ENCODE measurements around the gene KRTAP10-8.
"Not testable (repeated sequence)": the region's sequence is repeated elsewhere in the genome, so short reads cannot be mapped to it uniquely, and the experiment has no call there.

The KRTAP10-8 gene

DNA sequence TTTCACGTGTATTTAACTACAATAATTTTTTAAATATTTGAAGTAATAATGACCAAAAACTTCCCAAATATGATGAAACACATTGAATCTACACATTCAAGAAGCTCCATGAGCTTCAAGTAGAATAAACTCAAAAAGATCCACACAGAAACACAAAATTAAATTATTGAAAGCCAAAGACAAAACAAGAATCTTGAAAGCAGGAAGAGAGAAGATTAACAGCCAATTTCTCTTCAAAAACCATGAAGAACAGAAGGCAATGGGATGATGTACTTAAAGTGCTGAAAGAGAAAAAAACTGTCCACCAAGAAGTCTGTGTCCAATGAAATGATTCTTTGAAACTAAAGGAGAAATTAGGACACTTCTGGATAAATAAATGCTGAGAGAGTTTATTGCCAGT is 20.2 kb downstream of the KRTAP10-8 start:
- TF ChIP-seq, protein P1, sequence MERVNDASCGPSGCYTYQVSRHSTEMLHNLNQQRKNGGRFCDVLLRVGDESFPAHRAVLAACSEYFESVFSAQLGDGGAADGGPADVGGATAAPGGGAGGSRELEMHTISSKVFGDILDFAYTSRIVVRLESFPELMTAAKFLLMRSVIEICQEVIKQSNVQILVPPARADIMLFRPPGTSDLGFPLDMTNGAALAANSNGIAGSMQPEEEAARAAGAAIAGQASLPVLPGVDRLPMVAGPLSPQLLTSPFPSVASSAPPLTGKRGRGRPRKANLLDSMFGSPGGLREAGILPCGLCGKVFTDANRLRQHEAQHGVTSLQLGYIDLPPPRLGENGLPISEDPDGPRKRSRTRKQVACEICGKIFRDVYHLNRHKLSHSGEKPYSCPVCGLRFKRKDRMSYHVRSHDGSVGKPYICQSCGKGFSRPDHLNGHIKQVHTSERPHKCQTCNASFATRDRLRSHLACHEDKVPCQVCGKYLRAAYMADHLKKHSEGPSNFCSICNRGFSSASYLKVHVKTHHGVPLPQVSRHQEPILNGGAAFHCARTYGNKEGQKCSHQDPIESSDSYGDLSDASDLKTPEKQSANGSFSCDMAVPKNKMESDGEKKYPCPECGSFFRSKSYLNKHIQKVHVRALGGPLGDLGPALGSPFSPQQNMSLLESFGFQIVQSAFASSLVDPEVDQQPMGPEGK (CRISPR knock-in tag; IDR thresholded peaks at IDR 0.05; ENCODE audit: borderline replicate concordance), result no peak
- no peak for TF ChIP-seq GLIS3 (CRISPR knock-in tag; IDR thresholded peaks at IDR 0.05)
- no peak for TF ChIP-seq SNAI2 (CRISPR knock-in tag; IDR thresholded peaks at IDR 0.05)
- TF ChIP-seq CSRNP3 (CRISPR knock-in tag; IDR thresholded peaks at IDR 0.05), result no peak
- TF ChIP-seq RARB (CRISPR knock-in tag; IDR thresholded peaks at IDR 0.05), result no peak
- no peak for TF ChIP-seq TOX (CRISPR knock-in tag; IDR thresholded peaks at IDR 0.05; ENCODE audit: borderline replicate concordance)
- no peak for TF ChIP-seq ZC3H10 (CRISPR knock-in tag; IDR thresholded peaks at IDR 0.05)
- TF ChIP-seq ISL1 (CRISPR knock-in tag; IDR thresholded peaks at IDR 0.05), result no peak
- no peak for TF ChIP-seq ZNF8 (CRISPR knock-in tag; IDR thresholded peaks at IDR 0.05)
- TF ChIP-seq ZFP3 (CRISPR knock-in tag; IDR thresholded peaks at IDR 0.05), result no peak
- TF ChIP-seq CSDC2 (CRISPR knock-in tag; IDR thresholded peaks at IDR 0.05), result no peak
- TF ChIP-seq ARNTL (CRISPR knock-in tag; IDR thresholded peaks at IDR 0.05; ENCODE audit: borderline replicate concordance, low read depth), result no peak
- TF ChIP-seq, protein P2, sequence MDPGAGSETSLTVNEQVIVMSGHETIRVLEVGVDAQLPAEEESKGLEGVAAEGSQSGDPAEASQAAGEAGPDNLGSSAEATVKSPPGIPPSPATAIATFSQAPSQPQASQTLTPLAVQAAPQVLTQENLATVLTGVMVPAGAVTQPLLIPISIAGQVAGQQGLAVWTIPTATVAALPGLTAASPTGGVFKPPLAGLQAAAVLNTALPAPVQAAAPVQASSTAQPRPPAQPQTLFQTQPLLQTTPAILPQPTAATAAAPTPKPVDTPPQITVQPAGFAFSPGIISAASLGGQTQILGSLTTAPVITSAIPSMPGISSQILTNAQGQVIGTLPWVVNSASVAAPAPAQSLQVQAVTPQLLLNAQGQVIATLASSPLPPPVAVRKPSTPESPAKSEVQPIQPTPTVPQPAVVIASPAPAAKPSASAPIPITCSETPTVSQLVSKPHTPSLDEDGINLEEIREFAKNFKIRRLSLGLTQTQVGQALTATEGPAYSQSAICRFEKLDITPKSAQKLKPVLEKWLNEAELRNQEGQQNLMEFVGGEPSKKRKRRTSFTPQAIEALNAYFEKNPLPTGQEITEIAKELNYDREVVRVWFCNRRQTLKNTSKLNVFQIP (CRISPR knock-in tag; IDR thresholded peaks at IDR 0.05; ENCODE audit: borderline replicate concordance, low read depth), result no peak
- TF ChIP-seq OSR1 (CRISPR knock-in tag; IDR thresholded peaks at IDR 0.05), result no peak
- no peak for TF ChIP-seq CREB5 (CRISPR knock-in tag; IDR thresholded peaks at IDR 0.05; ENCODE audit: low read depth)
- TF ChIP-seq BACH2 (CRISPR knock-in tag; IDR thresholded peaks at IDR 0.05; ENCODE audit: borderline replicate concordance), result no peak
- ATAC-seq, result no peak

GRCh38 chr21:44636209-44637017 is 24.5 kb downstream of the KRTAP10-8 start:
- no peak for TF ChIP-seq ZNF8 (CRISPR knock-in tag; IDR thresholded peaks at IDR 0.05)
- no peak for TF ChIP-seq ESRRG (CRISPR knock-in tag; IDR thresholded peaks at IDR 0.05)
- TF ChIP-seq ZNF70 (CRISPR knock-in tag; IDR thresholded peaks at IDR 0.05), result no peak
- TF ChIP-seq CREB5 (CRISPR knock-in tag; IDR thresholded peaks at IDR 0.05; ENCODE audit: low read depth), result no peak
- ATAC-seq, result no peak

- ATAC-seq, result no peak
- no peak for TF ChIP-seq ZFP3 (CRISPR knock-in tag; IDR thresholded peaks at IDR 0.05)
Observed at GRCh38 chr21:44637018-44637850, 25.4 kb downstream of the KRTAP10-8 start, which contains the start of gene KRTAP10-10. Gene KRTAP10-10 (plus strand): TSS chr21:44637356. CDS start chr21:44637418, 62 bp downstream.

GRCh38 chr21:44637851-44638348 is 26.0 kb downstream of the KRTAP10-8 start:
- not testable (repeated sequence) for ATAC-seq

- not testable (repeated sequence) for ATAC-seq
Observed at GRCh38 chr21:44638506-44639330, 26.8 kb downstream of the KRTAP10-8 start.

Measured in SK-N-SH treated with all-trans-retinoic acid at 6 μM for 48 hours (cell line).